Retinal pigment epithelial cell (primary cell): Measurements from ENCODE around the gene NPC1L1.

ENCODE experiments used
- DNase-seq: peaks from one replicate; pipeline ENCODE4 v3.0.0-alpha.2; 2010; ENCODE audit warnings: low read depth
- H3K4me3 ChIP-seq: 2 replicates; pipeline ENCODE4 v1.5.1; 2011; ENCODE audit warnings: mild to moderate bottlenecking, low read length, control low read depth, moderate library complexity
- CTCF ChIP-seq: conservative IDR thresholded peaks from 2 replicates; pipeline ENCODE4 v1.5.1; 2011; ENCODE audit warnings: low read depth, low read length, control low read depth, inconsistent platforms

The NPC1L1 gene

GRCh38 chr7:44497155-44498027 is 43.7 kb downstream of the NPC1L1 start:
- no peak overlapping the region for H3K4me3 ChIP-seq
- no peak for DNase-seq
- no peak for TF ChIP-seq CTCF

DNA sequence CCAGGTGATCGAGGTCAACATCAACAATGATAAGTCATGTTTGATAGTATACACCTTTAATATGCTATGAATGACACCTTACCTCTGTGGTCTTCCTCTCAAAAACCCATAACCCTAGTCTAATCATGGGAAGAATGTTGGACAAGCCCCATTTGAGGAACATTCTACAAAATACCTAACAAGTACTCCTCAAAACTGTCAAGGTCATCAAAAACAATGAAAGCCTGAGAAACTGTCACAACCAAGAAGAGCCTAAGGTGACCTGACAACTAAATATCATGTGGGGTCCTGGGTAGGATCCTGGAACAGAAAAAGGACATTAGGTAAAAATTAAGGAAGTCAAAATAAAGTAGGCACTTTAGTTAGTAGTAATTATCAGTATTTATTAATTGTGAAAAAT is 44.7 kb downstream of the NPC1L1 start:
- no peak overlapping the region for H3K4me3 ChIP-seq
- no peak for TF ChIP-seq CTCF
- no peak for DNase-seq

DNA sequence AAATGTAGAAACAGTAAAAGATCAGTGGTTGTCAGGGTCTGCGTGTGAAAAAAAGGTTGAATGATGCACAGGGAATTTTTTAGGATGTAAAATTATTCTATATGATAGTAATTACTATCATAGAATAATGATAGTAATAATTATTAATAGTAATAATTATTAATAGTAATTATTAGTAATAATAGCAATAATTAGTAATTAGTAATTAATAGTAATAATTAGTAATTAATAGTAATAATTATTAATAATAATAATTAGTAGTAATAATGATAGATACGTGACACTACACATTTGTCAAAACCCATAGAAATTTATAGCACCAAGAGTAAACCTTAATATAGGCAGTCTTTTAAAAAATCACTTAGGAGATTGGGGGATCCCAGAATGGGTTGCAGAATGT is 46.2 kb downstream of the NPC1L1 start:
- DNase-seq, result no peak
- no peak for TF ChIP-seq CTCF
- no peak overlapping the region for H3K4me3 ChIP-seq

DNA sequence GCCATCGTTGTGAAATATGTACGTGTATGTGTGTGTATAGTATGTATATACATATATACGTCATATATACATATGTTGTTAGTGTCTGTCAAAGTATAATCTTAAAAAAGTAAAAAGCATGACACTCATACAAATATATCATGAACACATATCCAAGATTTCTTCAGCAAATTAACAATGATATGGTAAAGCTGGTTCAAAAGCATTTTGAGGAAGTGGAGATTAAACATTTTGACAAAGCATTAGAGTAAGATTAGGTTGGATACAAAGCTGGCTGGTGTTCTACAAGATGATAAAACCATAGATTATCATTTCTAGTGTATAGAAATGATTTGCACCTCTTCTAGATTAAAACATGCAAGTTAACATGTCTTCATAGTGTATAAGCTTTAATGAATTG is 49.9 kb downstream of the NPC1L1 start:
- no peak for TF ChIP-seq CTCF
- DNase-seq, result no peak
- H3K4me3 ChIP-seq, result peak overlapping the region; percentile 86

DNA sequence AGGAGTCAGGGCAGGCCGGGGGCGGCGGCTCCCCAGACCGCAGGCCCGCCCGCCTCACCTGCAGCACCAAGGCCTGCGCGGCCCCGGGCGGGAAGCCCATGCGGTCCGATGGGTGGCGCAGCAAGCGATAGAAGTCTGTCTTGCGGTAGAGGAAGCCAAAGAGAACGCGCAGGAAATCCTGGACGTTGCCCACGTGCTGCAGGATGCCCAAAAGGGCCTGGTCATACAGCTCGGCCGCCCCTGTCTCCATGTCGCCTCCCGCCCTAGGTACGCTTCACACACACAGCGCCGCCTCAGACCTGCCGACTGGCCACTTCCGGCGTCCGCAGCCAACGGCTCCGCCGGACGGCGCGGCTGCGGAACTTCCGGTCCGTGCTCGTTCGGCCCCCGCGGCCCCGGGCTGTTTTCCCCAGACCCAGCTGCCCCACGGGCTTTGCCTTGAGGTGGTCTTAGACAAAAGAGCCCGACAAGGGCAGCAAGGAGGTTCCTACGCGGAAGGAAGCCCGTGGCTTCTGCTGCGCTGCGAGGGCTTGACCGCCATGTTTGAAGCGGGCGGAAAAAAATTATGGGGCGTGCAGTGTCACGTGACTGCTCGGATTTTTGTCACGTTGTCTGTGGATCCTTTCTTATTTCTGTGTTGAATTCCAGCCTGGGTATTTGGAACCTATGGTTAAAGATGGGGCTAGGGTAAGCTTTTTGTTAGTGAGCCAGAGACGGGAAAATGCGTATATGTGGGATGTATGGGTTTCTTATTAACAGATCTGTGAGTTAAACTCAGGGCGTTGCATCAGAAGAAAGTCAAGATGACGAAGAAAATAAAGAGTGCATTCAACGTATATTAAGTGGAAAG is 50.6 kb downstream of the NPC1L1 start, which contains the start of gene NUDCD3:
NUDCD3 (minus strand) TSS at position 308 of the 850 bp plus-strand sequence; CDS start at position 250, 58 bp downstream.
- DNase-seq, result peak; percentile 42
- peak within 1 kb of the TSS; percentile 86 for H3K4me3 ChIP-seq
- TF ChIP-seq CTCF, result peak; percentile 28

- DNase-seq, result no peak
- no peak for TF ChIP-seq CTCF
- peak overlapping the region; percentile 86 for H3K4me3 ChIP-seq
Measured at GRCh38 chr7:44489955-44490350, 51.2 kb downstream of the NPC1L1 start.
